Activated CD4-positive, alpha-beta T cell treated with anti-CD3 and anti-CD28 coated beads for 4 hours (primary cell): ENCODE results near the gene ZNF174.

ENCODE experiments used
- DNase-seq, 2 donors: peaks; one replicate each; pipeline ENCODE4 v3.0.0-alpha.2; 2020

ZNF174 gene

DNA sequence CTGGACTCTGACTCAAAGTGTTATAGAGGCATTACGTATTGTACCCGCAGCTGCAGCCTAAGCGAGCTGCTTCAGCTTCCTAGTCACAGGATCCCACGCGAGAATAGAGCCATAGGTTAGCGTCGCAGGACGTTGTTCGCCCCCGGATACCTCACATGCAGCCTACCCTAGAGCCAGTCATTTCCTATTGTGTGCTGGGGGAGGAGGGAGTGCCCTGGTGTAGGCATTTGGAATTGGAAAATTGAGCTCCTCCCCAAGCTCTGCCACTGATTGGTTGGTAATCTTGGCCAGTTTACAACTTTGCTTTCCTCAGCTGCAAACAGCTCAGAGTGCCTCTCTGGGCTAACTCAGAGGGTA is 43.0 kb downstream of the ZNF174 start:
- peak; percentile 28 to 49 for DNase-seq

DNA sequence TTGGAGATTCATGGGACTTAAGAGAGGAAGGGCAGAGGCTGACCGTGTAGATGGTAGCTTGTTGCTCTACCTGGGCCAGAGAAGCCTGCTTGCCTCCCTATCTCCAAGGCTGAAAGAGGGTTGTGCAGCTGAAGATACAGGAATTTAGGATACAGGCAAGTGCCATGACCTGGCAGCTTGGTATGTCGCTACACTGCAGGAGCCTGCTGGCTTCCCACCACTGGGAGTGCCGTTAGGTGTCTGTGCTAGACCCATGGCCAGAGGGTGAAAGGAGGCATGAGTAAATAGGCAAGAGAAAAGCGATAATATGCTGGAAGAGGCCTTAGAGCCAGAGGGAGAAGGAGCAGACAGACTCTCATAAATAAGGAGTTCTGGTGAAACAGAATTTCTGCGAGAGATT is 53.1 kb downstream of the ZNF174 start:
- DNase-seq, result no peak

DNA sequence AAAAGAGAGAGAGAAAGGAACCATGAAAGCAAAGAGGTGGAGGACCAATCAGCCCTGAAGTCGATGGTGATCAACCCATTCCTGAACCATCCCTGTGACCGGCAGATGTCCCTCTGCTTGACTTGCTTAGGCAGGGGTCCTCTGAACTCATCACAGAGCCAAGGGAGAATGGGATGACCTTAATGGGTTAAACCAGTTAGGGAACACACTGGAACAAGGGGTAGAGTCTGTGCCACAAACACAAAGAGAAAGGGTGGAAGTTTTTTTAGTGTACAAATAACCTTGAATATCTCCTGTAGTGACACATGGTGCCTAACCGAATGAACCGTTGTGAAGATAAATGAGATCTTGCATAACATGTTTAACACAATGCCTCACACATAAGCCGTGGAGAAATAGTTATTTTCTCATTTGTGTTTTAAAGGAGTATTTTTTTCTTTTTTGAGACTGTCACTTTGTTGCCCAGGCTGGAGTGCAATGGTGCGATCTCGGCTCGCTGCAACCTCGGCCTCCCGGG is 53.7 kb downstream of the ZNF174 start:
- no peak for DNase-seq

DNA sequence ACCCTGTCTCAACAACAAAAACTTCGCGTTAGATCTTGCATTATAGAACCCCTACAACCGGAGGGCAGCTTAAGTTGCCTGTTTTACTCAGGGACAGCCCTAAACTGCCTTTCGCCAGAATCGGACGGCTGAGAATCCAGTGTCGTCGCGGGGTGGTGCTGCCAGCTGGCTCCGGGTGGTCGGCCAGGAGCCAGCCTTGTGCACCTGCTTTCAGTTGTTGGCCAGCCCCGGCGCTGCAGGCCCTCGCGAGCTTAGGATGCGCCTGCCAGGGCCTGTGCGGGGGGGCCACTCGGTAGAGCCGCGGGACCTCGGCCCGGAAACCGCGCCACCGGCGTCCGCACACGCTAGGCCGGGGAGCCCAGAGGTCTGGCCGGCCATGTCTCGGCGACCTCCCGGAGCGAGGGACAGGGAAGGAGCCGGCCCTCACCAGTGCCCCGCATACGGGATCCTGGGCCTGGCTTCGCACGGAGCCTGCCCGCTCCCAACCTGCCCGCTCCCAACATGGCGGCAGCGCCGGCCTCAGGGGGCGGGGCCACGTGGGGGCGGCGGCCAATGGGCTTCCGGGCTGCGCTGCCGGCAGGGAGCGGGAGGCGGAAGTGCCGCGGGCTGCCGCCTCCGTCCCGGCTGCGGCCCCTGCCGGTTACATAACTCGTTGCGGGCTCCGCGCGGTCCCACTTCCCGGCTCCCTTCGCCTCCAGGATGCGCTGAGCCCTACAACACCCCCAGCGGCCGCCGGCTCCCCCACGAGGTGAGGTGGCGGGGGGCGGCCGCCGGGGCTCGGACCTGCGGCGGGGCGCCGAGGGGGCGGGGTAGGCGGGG is 56.6 kb downstream of the ZNF174 start:
- DNase-seq, result peak; percentile 84 to 88

DNA sequence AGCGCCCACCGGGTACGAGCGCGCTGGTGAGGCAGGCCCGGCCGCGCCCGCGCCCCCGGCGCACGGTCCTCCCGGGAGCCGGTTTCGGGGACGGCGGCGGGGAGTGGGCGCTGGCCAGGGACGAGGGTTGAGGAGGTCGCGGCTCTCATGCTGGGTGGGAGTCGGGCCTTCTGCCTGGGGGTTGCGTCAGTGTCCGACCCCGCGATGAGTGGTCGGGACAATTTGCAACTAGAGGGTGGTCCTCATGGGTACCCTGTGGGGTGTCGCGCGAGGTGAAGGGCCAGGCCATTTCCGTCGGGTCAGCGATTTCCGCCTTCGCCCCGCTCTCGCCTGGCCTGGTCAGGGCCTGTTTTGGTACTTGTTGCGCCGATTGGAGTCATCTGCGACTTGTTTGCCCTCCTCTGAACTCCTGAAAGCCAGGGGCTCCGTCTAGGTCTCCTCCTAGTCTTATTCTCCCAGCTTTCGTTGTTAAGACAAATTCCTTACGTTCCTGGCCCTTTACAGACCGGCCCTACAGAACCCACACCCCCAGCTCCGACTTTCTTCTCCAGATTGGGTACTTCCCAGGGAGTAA is 57.4 kb downstream of the ZNF174 start:
- peak in 1 of 2 donors; percentile 22 for DNase-seq

- no peak for DNase-seq
These were observed 57.9 kb downstream of the ZNF174 start for GRCh38 chr16:3458852-3459361.
